ENCODE measurements around the gene AP3S2. TPM values are rescaled to one million over a fixed set of nuclear protein-coding genes. Genes with fewer than 3 reads are reported as not detected.

The AP3S2 gene
- total and polyA plus RNA-seq, 7 donors: 18.0 to 74.3 (median 44.7) TPM

GRCh38 chr15:89812011-89812846 is 81.6 kb downstream of the AP3S2 start:
- Histone ChIP-seq H3K4me3 (no peak overlapping the region), H3K36me3 (ENCODE audit: insufficient read depth in 1 of 2, low read depth in 1 of 2) (no peaks in the 10 kb centered on the region), H3K4me1 (no peaks in the 10 kb centered on the region), H3K27me3 (ENCODE audit: insufficient read depth in 3 of 3, low read length in 2 of 3) (peaks cover 0 to 41% (median 9%) of the 10 kb centered on the region in 3 donors), H3K27ac (no peak overlapping the region), H3K9me3 (no peaks in the 10 kb centered on the region)
- intact Hi-C loops (cut with DNase I): no loop called here
- TF ChIP-seq CTCF (IDR thresholded peaks at IDR 0.05): no peak
- DNase-seq (peak; percentile 66 to 78), ATAC-seq (peak in 3 of 4 donors; percentile 36 to 73 (median 58))
- 49 to 59% (median 55%) methylated on average over 8 of the region's 8 CpGs for WGBS, 3 donors

GRCh38 chr15:89810837-89811236 is 83.0 kb downstream of the AP3S2 start:
- Histone ChIP-seq H3K27me3 (ENCODE audit: insufficient read depth in 3 of 3, low read length in 2 of 3) (peaks cover 0 to 27% (median 6%) of the 10 kb centered on the region in 3 donors), H3K9me3 (no peaks in the 10 kb centered on the region), H3K27ac (no peak overlapping the region), H3K4me1 (no peaks in the 10 kb centered on the region), H3K4me3 (no peak overlapping the region), H3K36me3 (ENCODE audit: insufficient read depth in 1 of 2, low read depth in 1 of 2) (no peaks in the 10 kb centered on the region)
- intact Hi-C loops (cut with DNase I): no loop called here
- DNase-seq (no peak), ATAC-seq (no peak)
- WGBS, 3 donors: 91 to 96% (median 92%) methylated on average over 7 of the region's 7 CpGs
- no peak for TF ChIP-seq CTCF (IDR thresholded peaks at IDR 0.05)

- WGBS, 3 donors: 96 to 97% (median 97%) methylated on average over 5 of the region's 5 CpGs
- Histone ChIP-seq H3K27ac (no peak overlapping the region), H3K4me3 (no peak overlapping the region), H3K4me1 (no peaks in the 10 kb centered on the region), H3K36me3 (ENCODE audit: insufficient read depth in 1 of 2, low read depth in 1 of 2) (no peaks in the 10 kb centered on the region), H3K9me3 (no peaks in the 10 kb centered on the region), H3K27me3 (ENCODE audit: insufficient read depth in 3 of 3, low read length in 2 of 3) (peaks cover 0 to 16% (median 0%) of the 10 kb centered on the region in 3 donors)
- intact Hi-C loops (cut with DNase I): no loop called here
- DNase-seq: peak in 1 of 2 donors; percentile 12
- ATAC-seq: no peak
- TF ChIP-seq CTCF (IDR thresholded peaks at IDR 0.05): no peak
These were observed 84.0 kb downstream of the AP3S2 start for GRCh38 chr15:89809787-89810148.

- Histone ChIP-seq H3K27me3 (ENCODE audit: insufficient read depth in 3 of 3, low read length in 2 of 3) (peaks cover 0 to 11% (median 0%) of the 10 kb centered on the region in 3 donors), H3K4me3 (no peak overlapping the region), H3K4me1 (no peaks in the 10 kb centered on the region), H3K27ac (no peak overlapping the region), H3K36me3 (ENCODE audit: insufficient read depth in 1 of 2, low read depth in 1 of 2) (no peaks in the 10 kb centered on the region), H3K9me3 (no peaks in the 10 kb centered on the region)
- ATAC-seq: no peak
- WGBS, 3 donors: 80 to 85% (median 85%) methylated on average over 5 to 8 of the region's 8 CpGs
- DNase-seq: peak in 1 of 2 donors; percentile 20
- TF ChIP-seq CTCF (IDR thresholded peaks at IDR 0.05): no peak
- intact Hi-C loops (cut with DNase I): no loop called here
These were observed 84.6 kb downstream of the AP3S2 start for GRCh38 chr15:89809093-89809786.

All from psoas muscle (tissue), 8 donors.